Measurements from ENCODE around the gene SCYGR4. TPM values are rescaled to one million over a fixed set of nuclear protein-coding genes. Genes with fewer than 3 reads are reported as not detected.

Gene SCYGR4
- total and polyA plus RNA-seq, 10 of the 15 experiments (the other 5 are each of a cell fraction or from before 2014, with no cell fraction given), result 0.11 TPM; not detected in 9

DNA sequence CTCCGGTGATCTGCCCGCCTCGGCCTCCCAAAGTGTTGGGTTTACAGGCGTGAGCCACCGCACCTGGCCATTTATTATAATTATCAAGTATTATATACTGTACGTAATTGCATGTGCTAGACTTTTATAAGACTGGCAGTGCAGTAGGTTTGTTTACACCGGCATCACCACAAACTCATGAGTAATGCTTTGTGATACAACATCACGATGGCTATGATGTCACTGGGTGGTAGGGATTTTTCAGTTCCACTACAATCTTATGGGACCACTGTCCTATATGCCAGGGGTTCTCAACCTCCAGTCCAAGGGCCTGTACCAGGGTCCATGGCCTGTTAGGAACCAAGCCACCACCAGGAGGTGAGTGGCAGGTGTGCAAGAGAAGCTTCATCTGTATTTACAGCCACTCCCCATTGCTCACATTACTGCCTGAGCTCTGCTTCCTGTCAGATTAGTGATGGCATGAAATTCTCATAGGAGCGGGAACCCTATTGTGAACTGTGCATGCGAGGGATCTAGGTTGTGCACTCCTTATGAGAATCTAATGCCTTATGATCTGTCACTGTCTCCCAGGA is 9.4 kb downstream of the SCYGR4 start:
- no peak overlapping the region for H3K4me2 ChIP-seq (ENCODE audit: control insufficient read depth, insufficient read depth)
- ChIA-PET CTCF (interaction anchor here (1.0 to 1.6 kb wide), 2 partner anchors 221 to 234 kb away, joined by 3 to 4 read pairs; no protein-coding TSS in a partner anchor), SMC1A (ENCODE audit: uncharacterized antibody, unreplicated experiment) (no interaction called here), RAD21 (ENCODE audit: unreplicated experiment) (no interaction called here), POLR2A (interaction anchor here (0.5 kb wide), 1 partner anchor 288 kb away, joined by 5 read pairs; no protein-coding TSS in a partner anchor)
- H3K27me3 ChIP-seq (replicated peaks in 1 of 2; ENCODE audit: control insufficient read depth in 2 of 2, insufficient read depth in 2 of 2, low read length in 1 of 2), result no peaks in the 10 kb centered on the region
- H3K9ac ChIP-seq (ENCODE audit: control insufficient read depth, insufficient read depth, low read length), result no peak overlapping the region
- H3K27ac ChIP-seq (ENCODE audit: control insufficient read depth, insufficient read depth), result no peak overlapping the region
- WGBS (ENCODE audit: insufficient coverage, insufficient replicate concordance, low lambda C conversion rate, missing lambda C conversion rate), result 86% methylated on average over 10 of the region's 10 CpGs
- no peak overlapping the region for H3K4me3 ChIP-seq
- no peaks in the 10 kb centered on the region for H3K9me3 ChIP-seq (replicated peaks; ENCODE audit: control insufficient read depth, insufficient read depth, low read length)
- H4K20me1 ChIP-seq (ENCODE audit: control insufficient read depth, insufficient read depth), result no peaks in the 10 kb centered on the region
- no peak overlapping the region for H2AFZ ChIP-seq (ENCODE audit: control insufficient read depth, low read depth, low read length)
- no peak for DNase-seq (ENCODE audit: low read depth, low spot score)
- no peak; the same call in 2 of the 3 replicates for ATAC-seq
- no peak for FAIRE-seq
- H3K4me1 ChIP-seq (ENCODE audit: control insufficient read depth, insufficient read depth, low read length), result no peaks in the 10 kb centered on the region
- no TSS peak for BruUV-seq (replicated peaks)
- H3K36me3 ChIP-seq (ENCODE audit: control insufficient read depth in 2 of 2, insufficient read depth in 2 of 2, low read length in 1 of 2), result no peaks in the 10 kb centered on the region
- in situ Hi-C loops (cut with MboI), result no loop called here
- H3K79me2 ChIP-seq (ENCODE audit: control insufficient read depth, insufficient read depth, low read length), result no peaks in the 10 kb centered on the region
- TF ChIP-seq CEBPB (IDR thresholded peaks at IDR 0.05; ENCODE audit: borderline replicate concordance in 1 of 2, low read depth in 2 of 2, low read length in 2 of 2), result no peak
- intact Hi-C loops (cut with micrococcal nuclease; ENCODE audit: unreplicated experiment), result no loop called here

DNA sequence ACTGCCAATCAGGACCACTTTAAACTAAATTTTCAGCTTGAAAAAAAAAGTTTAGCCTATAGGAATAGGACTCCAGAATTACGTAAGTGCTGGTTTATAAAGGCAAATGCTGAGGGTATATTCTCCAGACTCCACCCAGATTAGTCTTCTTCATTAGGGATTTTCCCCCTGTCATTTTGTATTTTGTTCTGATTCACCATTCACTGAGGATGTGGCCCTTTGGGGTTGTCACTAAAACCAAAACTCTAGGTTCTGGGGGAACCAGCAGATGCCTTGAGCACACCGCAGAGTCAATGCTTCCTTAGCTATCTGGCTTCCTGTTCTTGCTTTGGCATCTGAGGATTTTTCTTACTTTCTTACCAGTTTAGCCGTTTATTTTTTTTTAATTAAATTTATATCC is 10.5 kb downstream of the SCYGR4 start:
- H3K27ac ChIP-seq (ENCODE audit: control insufficient read depth, insufficient read depth), result no peak overlapping the region
- no peak overlapping the region for H2AFZ ChIP-seq (ENCODE audit: control insufficient read depth, low read depth, low read length)
- H3K9me3 ChIP-seq (replicated peaks; ENCODE audit: control insufficient read depth, insufficient read depth, low read length), result no peaks in the 10 kb centered on the region
- no peaks in the 10 kb centered on the region for H3K4me1 ChIP-seq (ENCODE audit: control insufficient read depth, insufficient read depth, low read length)
- no peaks in the 10 kb centered on the region for H3K79me2 ChIP-seq (ENCODE audit: control insufficient read depth, insufficient read depth, low read length)
- ChIA-PET SMC1A (ENCODE audit: uncharacterized antibody, unreplicated experiment) (interaction anchor here (0.7 to 1.6 kb wide), 5 partner anchors 11 to 154 kb away, joined by 3 to 5 read pairs (median 3); no protein-coding TSS in a partner anchor), CTCF (interaction anchor here (1.0 to 1.4 kb wide), 3 partner anchors 10 to 221 kb away, joined by 3 to 7 read pairs (median 6); no protein-coding TSS in a partner anchor), POLR2A (no interaction called here), RAD21 (ENCODE audit: unreplicated experiment) (interaction anchor here (0.8 to 1.6 kb wide), 6 partner anchors 11 to 363 kb away, joined by 3 to 5 read pairs (median 3); no protein-coding TSS in a partner anchor)
- H3K9ac ChIP-seq (ENCODE audit: control insufficient read depth, insufficient read depth, low read length), result no peak overlapping the region
- peaks cover 0 to under 1% of the 10 kb centered on the region in 2 experiments; a peak in 1 of 4 replicates for H3K27me3 ChIP-seq (replicated peaks in 1 of 2; ENCODE audit: control insufficient read depth in 2 of 2, insufficient read depth in 2 of 2, low read length in 1 of 2)
- peak; percentile 99 for ATAC-seq
- no peak overlapping the region for H3K4me2 ChIP-seq (ENCODE audit: control insufficient read depth, insufficient read depth)
- 4% methylated on average over 3 of the region's 3 CpGs for WGBS (ENCODE audit: insufficient coverage, insufficient replicate concordance, low lambda C conversion rate, missing lambda C conversion rate)
- intact Hi-C loops (cut with micrococcal nuclease; ENCODE audit: unreplicated experiment), result no loop called here
- H3K4me3 ChIP-seq, result no peak overlapping the region
- in situ Hi-C loops (cut with MboI), result no loop called here
- no TSS peak for BruUV-seq (replicated peaks)
- no peaks in the 10 kb centered on the region for H4K20me1 ChIP-seq (ENCODE audit: control insufficient read depth, insufficient read depth)
- peak; percentile 71 for FAIRE-seq
- peak; percentile 50 for DNase-seq (ENCODE audit: low read depth, low spot score)
- no peaks in the 10 kb centered on the region for H3K36me3 ChIP-seq (ENCODE audit: control insufficient read depth in 2 of 2, insufficient read depth in 2 of 2, low read length in 1 of 2)
- no peak for TF ChIP-seq SREBF2 (IDR thresholded peaks at IDR 0.05; ENCODE audit: low read length)
- TF ChIP-seq RBBP5 (conservative IDR thresholded peaks at IDR 0.05), result no peak
- TF ChIP-seq NBN (IDR thresholded peaks at IDR 0.05), result no peak
- TF ChIP-seq NR2F1 (conservative IDR thresholded peaks at IDR 0.05), result no peak
- TF ChIP-seq TARDBP (IDR thresholded peaks at IDR 0.05; ENCODE audit: borderline replicate concordance), result no peak
- TF ChIP-seq NRF1 (conservative IDR thresholded peaks at IDR 0.05; ENCODE audit: low read depth, low read length), result no peak
- no peak for TF ChIP-seq ESRRA (IDR thresholded peaks at IDR 0.05; ENCODE audit: low read length)
- TF ChIP-seq KDM1A (IDR thresholded peaks at IDR 0.05; ENCODE audit: borderline replicate concordance), result no peak
- no peak for TF ChIP-seq SMAD1 (IDR thresholded peaks at IDR 0.05; ENCODE audit: low read depth, partially characterized antibody)
- no peak for TF ChIP-seq GATAD2B (conservative IDR thresholded peaks at IDR 0.05; ENCODE audit: low read depth)
- TF ChIP-seq RELA (IDR thresholded peaks at IDR 0.05; ENCODE audit: borderline replicate concordance, partially characterized antibody), result no peak
- no peak for TF ChIP-seq SMAD5 (IDR thresholded peaks at IDR 0.05; ENCODE audit: low read depth)
- TF ChIP-seq ZBED1 (IDR thresholded peaks at IDR 0.05; ENCODE audit: borderline replicate concordance), result no peak
- no peak for TF ChIP-seq TCF7 (IDR thresholded peaks at IDR 0.05; ENCODE audit: borderline replicate concordance)
- no peak for TF ChIP-seq MYB (IDR thresholded peaks at IDR 0.05; ENCODE audit: borderline replicate concordance, low read depth, low read length)

All from GM12878 (cell line).